SK-N-SH (cell line): ENCODE results near the gene CFAP92. TPM values are rescaled to one million over a fixed set of nuclear protein-coding genes. Genes with fewer than 3 reads are reported as not detected.
A peak's percentile ranks its signal among the peaks of the same experiment; 100 is the strongest.

ENCODE experiments used
- CTCF ChIA-PET: fragments of 300-600, 350-600 bp; formaldehyde crosslinking; extraction: SDS; loops from one replicate; lab custom pipeline; 2021; lab: Yijun Ruan, JAX
- POLR2A ChIA-PET: fragments of 350-600 bp; sonication (Branson Sonifier 250); formaldehyde crosslinking; extraction: SDS; loops from one replicate; lab custom pipeline; 2020; ENCODE audit warnings: antibody characterized with exemption, inconsistent platforms; lab: Yijun Ruan, JAX
- DNase-seq: peaks from one replicate; pipeline ENCODE4 v3.0.0; 2012
- H2AFZ ChIP-seq: fragments of 200-600 bp; sonication (generic); 2 replicates; pipeline ENCODE4 v1.8.1; 2016; ENCODE audit warnings: antibody characterized with exemption, mild to moderate bottlenecking, low read depth
- H3F3A ChIP-seq: fragments of 200-600 bp; sonication (generic); replicated peaks from 2 replicates; pipeline ENCODE3; 2016; ENCODE audit warnings: antibody characterized with exemption, mild to moderate bottlenecking; ENCODE audit not compliant: insufficient read depth
- H3K27ac ChIP-seq, 2 experiments: fragments of 200-500 bp in 1 of 2; fragments of 200-600 bp in 1 of 2; sonication (Bioruptor generic) in 1 of 2; sonication (generic), shearing (Covaris generic) in 1 of 2; 2 replicates each; pipeline versions ENCODE4 v1.5.1 to v1.6.1; 2014 to 2016; ENCODE audit warnings: low read depth in 2 of 2, inconsistent platforms in 1 of 2, low read length in 1 of 2, mild to moderate bottlenecking in 1 of 2, mixed read lengths in 1 of 2
- H3K27me3 ChIP-seq: fragments of 200-600 bp; sonication (generic), shearing (Covaris generic); 2 replicates; pipeline ENCODE4 v1.6.1; 2016; ENCODE audit warnings: mixed run types; ENCODE audit not compliant: insufficient read depth
- H3K36me3 ChIP-seq, 2 experiments: fragments of 200-500 bp in 1 of 2; fragments of 200-600 bp in 1 of 2; sonication (Bioruptor generic) in 1 of 2; sonication (generic) in 1 of 2; replicated peaks in 1 of 2; 2 replicates each; pipeline versions ENCODE3 to v1.5.1; 2014 to 2016; ENCODE audit warnings: low read length in 1 of 2, mild to moderate bottlenecking in 1 of 2; ENCODE audit not compliant: insufficient read depth in 2 of 2, control insufficient read depth in 1 of 2
- H3K4me1 ChIP-seq, 2 experiments: fragments of 200-500 bp in 1 of 2; fragments of 200-600 bp in 1 of 2; sonication (Bioruptor generic) in 1 of 2; sonication (generic), shearing (Covaris generic) in 1 of 2; 2 replicates each; pipeline versions ENCODE4 v1.5.1 to v1.6.1; 2014 to 2016; ENCODE audit warnings: low read depth in 1 of 2, low read length in 1 of 2, mixed run types in 1 of 2; ENCODE audit not compliant: insufficient read depth in 2 of 2, control insufficient read depth in 1 of 2
- H3K4me2 ChIP-seq: fragments of 200-600 bp; sonication (generic), shearing (Covaris generic); 2 replicates; pipeline ENCODE4 v1.6.1; 2017; ENCODE audit warnings: mixed run types
- H3K4me3 ChIP-seq, 2 experiments: fragments of 200-500 bp in 1 of 2; fragments of 200-600 bp in 1 of 2; sonication (Bioruptor generic) in 1 of 2; sonication (generic), shearing (Covaris generic) in 1 of 2; 2 replicates each; pipeline versions ENCODE4 v1.5.1 to v1.8.1; 2014 to 2016; ENCODE audit warnings: low read depth in 2 of 2, inconsistent platforms in 1 of 2, low read length in 1 of 2, mild to moderate bottlenecking in 1 of 2, mixed read lengths in 1 of 2, moderate library complexity in 1 of 2
- H3K79me2 ChIP-seq: fragments of 200-600 bp; sonication (generic); 2 replicates; pipeline ENCODE4 v1.8.1; 2017; ENCODE audit warnings: mild to moderate bottlenecking; ENCODE audit not compliant: insufficient read depth
- H3K9ac ChIP-seq: fragments of 200-600 bp; sonication (generic); 2 replicates; pipeline ENCODE4 v1.6.1; 2017; ENCODE audit warnings: mixed run types
- H3K9me2 ChIP-seq: fragments of 200-600 bp; sonication (generic); 2 replicates; pipeline ENCODE4 v1.6.1; 2017; ENCODE audit warnings: mixed run types
- H3K9me3 ChIP-seq: fragments of 200-600 bp; sonication (generic); 2 replicates; pipeline ENCODE4 v1.6.1; 2017; ENCODE audit warnings: mixed run types, mild to moderate bottlenecking, moderate library complexity
- H4K20me1 ChIP-seq: fragments of 200-600 bp; sonication (generic); 2 replicates; pipeline ENCODE4 v1.6.1; 2017; ENCODE audit warnings: mild to moderate bottlenecking, mixed run types; ENCODE audit not compliant: insufficient read depth
- CTCF ChIP-seq: fragments of 200-600 bp; sonication (generic); IDR thresholded peaks from 2 replicates; pipeline ENCODE4 v1.6.1; 2017; ENCODE audit warnings: antibody characterized with exemption, mild to moderate bottlenecking, moderate library complexity
- ELF1 ChIP-seq: IDR thresholded peaks from 2 replicates; pipeline ENCODE4 v1.4.0; 2012
- EP300 ChIP-seq, 2 experiments: IDR thresholded peaks; 2 replicates each; pipeline versions ENCODE4 v1.4.0 to v1.6.1; 2012; ENCODE audit warnings: borderline replicate concordance in 1 of 2, low read depth in 1 of 2, low read length in 1 of 2
- FOSL2 ChIP-seq: IDR thresholded peaks from 2 replicates; pipeline ENCODE4 v1.4.0; 2012; ENCODE audit warnings: low read depth, mild to moderate bottlenecking, moderate library complexity, borderline replicate concordance
- GABPA ChIP-seq: IDR thresholded peaks from 2 replicates; pipeline ENCODE4 v1.4.0; 2012; ENCODE audit warnings: low read depth, mild to moderate bottlenecking
- GATA2 ChIP-seq: sonication (generic); formaldehyde crosslinking; IDR thresholded peaks from 2 replicates; pipeline ENCODE4 v1.5.0; 2020; ENCODE audit warnings: mild to moderate bottlenecking, missing genetic modification reagents
- JUND ChIP-seq: IDR thresholded peaks from 2 replicates; pipeline ENCODE4 v1.4.0; 2012
- MAX ChIP-seq: IDR thresholded peaks from 2 replicates; pipeline ENCODE4 v1.4.0; 2012; ENCODE audit warnings: low read depth
- RFX5 ChIP-seq: IDR thresholded peaks from 2 replicates; pipeline ENCODE4 v1.6.1; 2012; ENCODE audit warnings: mild to moderate bottlenecking, improper control_type of control experiment, low read length
- RXRA ChIP-seq: IDR thresholded peaks from 2 replicates; pipeline ENCODE4 v1.4.0; 2012; ENCODE audit warnings: low read depth, mild to moderate bottlenecking, borderline replicate concordance
- TAF1 ChIP-seq: IDR thresholded peaks from 2 replicates; pipeline ENCODE4 v1.6.1; 2012; ENCODE audit warnings: low read depth, mild to moderate bottlenecking, low read length, moderate library complexity, borderline replicate concordance
- WGBS: methylation state at CpG from one replicate; pipeline ENCODE4 v1.1.6; 2017; ENCODE audit warnings: low lambda C conversion rate; 5-methylcytosine and 5-hydroxymethylcytosine counted together
- polyA plus RNA-seq, 3 experiments: library from polyadenylated mRNA; depleted of rRNA; stranded (reverse); fragments of >200 nt; gene quantifications; 2 replicates each; pipeline ENCODE4 v1.2.3, GENCODE V29; 2012

The CFAP92 gene
- polyA plus RNA-seq, 1 of the 3 experiments (the other 2 are of a cell fraction) = not detected

GRCh38 chr3:129027544-129027880 is 33.6 kb upstream of the CFAP92 start:
- H3K4me3 ChIP-seq = peak overlapping the region; percentile 37 to 59
- 36% methylated on average over 13 of the region's 15 CpGs for WGBS
- no peaks in the 10 kb centered on the region for H4K20me1 ChIP-seq
- peaks cover 0 to 5% of the 10 kb centered on the region in 2 experiments; a peak in 1 of 4 replicates for H3K4me1 ChIP-seq
- H3K9me2 ChIP-seq = no peaks in the 10 kb centered on the region
- POLR2A ChIA-PET = no interaction called here
- H3K27ac ChIP-seq = no peak overlapping the region
- TF ChIP-seq MAX = no peak
- no peak for TF ChIP-seq JUND
- no peak for TF ChIP-seq RXRA
- no peak for TF ChIP-seq EP300 (IDR thresholded peaks at IDR 0.05; ENCODE audit: borderline replicate concordance in 1 of 2, low read depth in 1 of 2, low read length in 1 of 2)
- no peak for TF ChIP-seq TAF1
- CTCF ChIA-PET = interaction anchor here (1.0 to 4.4 kb wide), 11 partner anchors 9 to 135 kb away, joined by 3 to 37 read pairs (median 7); no protein-coding TSS in a partner anchor
- H3K9me3 ChIP-seq = no peaks in the 10 kb centered on the region
- no peaks in the 10 kb centered on the region for H3K79me2 ChIP-seq
- H3K9ac ChIP-seq = no peak overlapping the region
- no peak for DNase-seq
- peak overlapping the region; percentile 85 for H3K4me2 ChIP-seq
- H3F3A ChIP-seq = peaks cover 4% of the 10 kb centered on the region
- no peaks in the 10 kb centered on the region; the same call in 1 of the 2 replicates for H3K27me3 ChIP-seq
- no peaks in the 10 kb centered on the region for H3K36me3 ChIP-seq
- peak overlapping the region; percentile 92; the same call in 1 of the 2 replicates for H2AFZ ChIP-seq

- Histone ChIP-seq H3K27me3 (no peaks in the 10 kb centered on the region; the same call in 1 of the 2 replicates), H3F3A (peaks cover 4% of the 10 kb centered on the region), H3K4me3 (peak overlapping the region; percentile 37 to 59), H3K9ac (no peak overlapping the region), H3K4me2 (peak overlapping the region; percentile 85), H3K9me3 (no peaks in the 10 kb centered on the region), H2AFZ (peak overlapping the region; percentile 92; the same call in 1 of the 2 replicates), H3K36me3 (no peaks in the 10 kb centered on the region), H4K20me1 (no peaks in the 10 kb centered on the region), H3K9me2 (no peaks in the 10 kb centered on the region), H3K79me2 (no peaks in the 10 kb centered on the region), H3K4me1 (peaks cover 0 to 10% of the 10 kb centered on the region in 2 experiments; a peak in 1 of 4 replicates), H3K27ac (no peak overlapping the region)
- POLR2A ChIA-PET = interaction anchor here (1.0 to 1.2 kb wide), 2 partner anchors 33 to 95 kb away, joined by 3 to 4 read pairs; partner anchors contain the start of gene CFAP92
- peak; percentile 96 for DNase-seq
- whole genome bisulfite sequencing = 24% methylated on average over 11 of the region's 54 CpGs
- TF ChIP-seq TAF1 = peak; percentile 33; the same call in 1 of the 2 replicates
- peak; percentile 45; the same call in 1 of the 2 replicates for TF ChIP-seq GABPA
- TF ChIP-seq CTCF = peak; percentile 68
- TF ChIP-seq FOSL2 = no peak
- no peak for TF ChIP-seq GATA2 (CRISPR knock-in tag)
- peak; percentile 84 for TF ChIP-seq RFX5
- TF ChIP-seq MAX = peak; percentile 99
- TF ChIP-seq ELF1 = peak; percentile 40; the same call in 1 of the 2 replicates
- CTCF ChIA-PET = interaction anchor here (0.6 to 4.4 kb wide), 13 partner anchors 9 to 181 kb away, joined by 3 to 37 read pairs (median 7); no protein-coding TSS in a partner anchor
Measured at GRCh38 chr3:129026728-129027543, 33.1 kb upstream of the CFAP92 start.
